HG03457 (cell line): Measurements from ENCODE around the gene SHISAL2A.
"Not testable (repeated sequence)": the region's sequence is repeated elsewhere in the genome, so short reads cannot be mapped to it uniquely, and the experiment has no call there.

Source experiments
- ATAC-seq: cut with Tn5 transposase; IDR thresholded peaks from one replicate; pipeline ENCODE4 v1.9.1; 2021; ENCODE audit warnings: moderate number of reproducible peaks; ENCODE audit not compliant: unreplicated experiment

Gene SHISAL2A

DNA sequence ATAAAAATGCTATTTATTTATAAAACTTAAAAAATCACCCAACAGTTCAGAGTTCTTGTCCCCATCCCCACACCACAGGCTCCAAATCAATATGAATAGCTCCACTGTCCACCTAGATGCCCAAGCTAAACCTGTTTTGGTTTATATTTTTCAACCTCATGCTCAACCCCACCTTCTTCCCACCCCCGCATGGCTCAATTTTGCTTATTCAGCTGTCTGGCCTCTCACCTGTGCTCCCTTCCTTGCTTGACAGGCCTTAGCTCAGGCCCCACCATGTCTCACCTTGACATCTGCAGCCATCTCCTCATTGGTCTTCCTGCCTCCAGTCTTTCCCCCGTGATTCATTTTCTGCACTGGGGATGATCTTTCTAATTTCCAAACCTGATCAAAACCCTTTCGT lies 47.4 kb downstream of the SHISAL2A start:
- no peak for ATAC-seq

DNA sequence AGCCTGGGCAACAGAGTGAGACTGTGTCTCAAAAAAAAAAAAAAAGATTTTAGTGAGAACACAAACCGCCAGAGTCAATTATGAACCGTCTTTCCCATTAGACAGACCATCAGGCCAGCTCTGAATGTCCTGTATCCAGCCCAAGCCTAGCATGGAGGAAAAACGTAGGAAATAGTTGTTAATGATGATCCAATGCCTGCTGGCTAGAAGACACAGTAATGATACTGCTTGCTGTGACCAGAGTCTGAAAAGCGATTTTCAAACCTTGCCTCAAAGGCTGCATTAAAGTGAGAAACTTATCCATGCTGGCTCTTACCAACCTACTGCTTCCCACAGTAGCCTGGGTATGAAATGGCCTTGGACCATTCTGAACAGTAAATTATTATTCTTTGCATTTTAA lies 48.2 kb downstream of the SHISAL2A start:
- no peak for ATAC-seq

DNA sequence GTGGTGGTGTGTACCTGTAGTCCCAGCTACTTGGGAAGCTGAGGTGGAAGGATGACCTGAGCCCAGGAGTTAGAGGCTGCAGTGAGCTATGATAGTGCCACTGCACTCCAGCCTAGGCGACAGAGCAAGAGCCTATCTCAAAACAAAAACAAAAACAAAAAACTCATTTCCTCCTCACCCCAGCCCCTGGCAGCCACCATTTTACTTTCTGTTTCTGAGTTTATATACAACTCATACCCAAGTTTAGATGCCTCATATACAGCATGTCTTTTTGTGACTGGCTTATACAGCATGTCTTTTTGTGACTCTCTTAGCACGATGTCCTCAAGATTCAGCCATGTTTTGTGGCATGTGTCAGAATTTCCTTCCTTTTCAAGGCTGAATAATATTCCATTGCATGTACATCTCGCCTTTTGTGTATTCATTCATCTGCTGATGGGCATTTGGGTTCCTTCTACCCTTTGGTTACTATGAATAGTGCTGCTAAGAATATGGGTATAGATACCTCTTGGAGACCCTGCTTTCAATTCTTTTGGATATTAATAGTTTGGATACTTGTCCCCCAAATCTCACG lies 50.5 kb downstream of the SHISAL2A start:
- ATAC-seq: no peak

DNA sequence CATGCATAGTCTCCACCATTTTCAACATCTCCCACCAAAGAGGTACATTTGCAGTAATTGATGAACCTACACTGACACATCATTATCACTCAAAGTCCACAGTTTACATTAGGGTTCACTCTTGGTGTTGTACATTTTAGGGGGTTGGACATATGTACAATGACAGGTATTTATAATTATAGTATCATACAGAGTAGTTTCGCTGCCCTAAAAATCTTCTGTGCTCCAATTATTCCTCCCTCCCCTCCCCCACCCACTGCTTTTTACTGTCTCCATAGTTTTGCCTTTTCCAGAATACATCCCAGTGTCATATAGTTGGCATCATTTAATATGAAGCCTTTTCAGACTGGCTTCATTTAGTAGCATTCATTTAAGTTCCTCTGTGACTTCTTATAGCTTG lies 51.6 kb downstream of the SHISAL2A start:
- no peak for ATAC-seq

DNA sequence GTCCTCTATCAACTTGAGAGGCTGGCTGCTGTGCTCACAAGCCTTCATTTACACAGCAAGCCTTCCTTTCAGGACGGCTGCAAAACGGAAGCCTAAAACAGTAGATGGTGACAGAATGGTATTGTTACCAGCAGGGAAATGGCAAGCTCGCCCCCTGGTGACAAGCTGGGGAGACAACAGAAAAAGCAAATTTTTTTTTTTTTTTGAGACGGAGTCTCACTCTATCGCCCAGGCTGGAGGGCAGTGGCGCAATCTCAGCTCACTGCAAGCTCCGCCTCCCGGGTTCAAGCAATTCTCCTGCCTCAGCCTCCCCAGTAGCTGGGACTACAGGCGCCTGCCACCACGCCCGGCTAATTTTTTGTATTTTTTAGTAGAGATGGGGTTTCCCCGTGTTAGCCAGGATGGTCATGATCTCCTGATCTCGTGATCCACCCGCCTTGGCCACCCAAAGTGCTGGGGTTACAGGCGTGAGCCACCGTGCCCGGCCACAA lies 53.3 kb downstream of the SHISAL2A start:
- not testable (repeated sequence) for ATAC-seq

DNA sequence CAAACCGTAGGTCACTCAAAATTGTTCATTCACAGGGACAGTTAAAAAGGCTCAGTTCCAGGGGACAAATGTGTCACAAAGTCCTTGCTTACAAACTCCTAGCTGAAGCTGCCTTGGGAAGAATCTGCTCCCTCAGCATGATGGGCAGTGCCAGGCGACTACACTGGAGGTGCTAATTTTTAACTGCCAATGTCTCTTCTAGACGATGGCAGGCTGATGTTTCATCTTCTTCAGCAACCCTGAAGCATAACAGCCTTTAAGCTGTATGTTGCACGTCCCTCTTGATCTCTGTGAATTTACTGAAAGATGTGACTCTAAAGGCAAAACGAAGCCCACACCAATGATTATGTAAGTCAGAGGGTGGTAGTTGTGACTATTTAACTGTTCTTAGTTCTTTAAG lies 53.9 kb downstream of the SHISAL2A start:
- no peak for ATAC-seq

DNA sequence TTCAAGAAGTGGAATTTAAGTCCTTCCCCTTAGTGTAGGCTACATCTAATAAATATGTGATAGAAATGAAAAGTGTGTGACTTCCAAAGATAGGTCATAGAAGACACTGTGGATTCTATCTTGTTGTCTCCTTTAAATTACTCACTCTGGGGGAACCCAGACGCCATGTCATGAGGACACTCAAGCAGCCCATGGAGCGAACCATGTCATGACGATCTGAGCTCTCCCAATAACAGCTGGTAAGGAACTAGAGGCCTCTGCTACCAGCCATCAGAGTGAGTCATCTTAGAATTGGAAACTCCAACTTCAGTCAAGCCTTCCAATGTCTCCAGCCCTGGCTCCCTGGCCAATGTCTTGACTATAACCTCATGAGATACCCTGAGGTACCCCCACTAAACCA lies 58.9 kb downstream of the SHISAL2A start:
- ATAC-seq: no peak

DNA sequence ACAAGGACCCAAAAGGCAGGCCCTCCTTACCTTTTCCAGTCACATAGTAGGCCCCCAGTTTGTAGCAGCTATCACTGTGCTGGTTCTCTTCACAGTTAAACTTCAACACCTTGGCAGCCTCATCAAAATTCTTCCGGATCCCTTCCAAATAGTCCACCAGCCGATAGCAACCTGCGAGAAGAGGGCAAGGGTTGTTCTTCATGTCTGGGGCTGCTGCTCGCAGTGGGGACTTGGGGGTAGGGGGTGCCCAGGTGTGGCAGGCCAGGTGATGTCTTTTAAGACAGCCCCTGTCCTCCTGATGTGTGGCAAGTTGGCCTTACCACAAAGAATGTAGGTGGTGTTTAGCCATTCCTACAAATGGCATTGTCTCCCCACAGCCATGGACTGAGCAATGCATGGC lies 59.7 kb downstream of the SHISAL2A start:
- ATAC-seq: no peak

DNA sequence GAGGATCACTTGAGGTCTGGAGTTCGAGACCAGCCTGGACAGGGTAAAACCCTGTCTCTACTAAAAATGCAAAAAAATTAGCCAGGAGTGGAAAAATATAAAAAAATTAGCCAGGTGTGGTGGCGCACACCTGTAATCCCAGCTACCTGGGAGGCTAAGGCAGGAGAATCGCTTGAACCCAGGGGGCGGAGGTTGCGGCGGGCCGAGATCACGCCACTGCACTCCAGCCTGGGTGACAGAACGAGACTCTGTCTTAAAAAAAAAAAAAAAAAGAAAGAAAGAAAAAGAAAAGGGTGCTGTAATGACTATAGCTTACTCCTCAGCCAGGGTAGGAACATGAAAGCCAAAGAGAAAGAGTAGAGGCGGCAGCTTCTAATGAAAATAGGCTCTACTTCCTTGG lies 60.4 kb downstream of the SHISAL2A start:
- not testable (repeated sequence) for ATAC-seq

DNA sequence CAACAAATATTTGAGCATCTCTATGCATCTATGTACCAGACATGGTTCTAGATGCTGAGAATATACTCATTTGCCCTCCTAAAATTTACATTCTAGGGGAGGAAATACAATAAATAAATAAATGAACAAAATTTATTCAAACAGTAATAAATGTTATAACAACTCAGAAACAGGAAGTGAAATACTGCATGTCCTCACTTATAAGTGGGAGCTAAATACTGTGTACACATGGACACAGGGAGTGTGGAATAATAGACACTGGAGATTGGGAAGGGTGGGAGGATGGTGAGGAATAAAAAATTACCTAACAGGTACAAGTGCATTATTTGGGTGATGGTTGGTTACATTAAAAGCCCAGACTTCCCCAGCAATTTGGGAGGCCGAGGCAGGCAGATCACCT lies 60.9 kb downstream of the SHISAL2A start:
- ATAC-seq: no peak

DNA sequence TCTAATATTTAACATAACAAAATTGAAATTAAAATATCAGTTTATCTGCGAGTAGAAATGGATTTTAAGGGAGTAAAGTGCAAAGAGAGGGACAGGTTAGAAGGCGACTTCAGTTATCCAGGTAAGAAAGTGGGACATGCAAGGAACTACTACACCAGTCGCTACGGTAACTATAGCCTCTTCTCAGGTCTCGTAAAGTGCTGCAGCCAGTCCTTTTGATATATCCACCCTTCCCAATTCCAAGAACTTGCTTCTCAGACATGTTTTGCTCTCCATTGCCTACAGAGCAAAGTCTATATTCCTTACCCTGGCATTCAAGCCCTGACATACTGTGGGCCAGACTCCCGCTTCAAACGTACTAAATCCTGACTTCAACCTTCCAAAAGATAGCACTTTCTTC lies 62.7 kb downstream of the SHISAL2A start:
- no peak for ATAC-seq

DNA sequence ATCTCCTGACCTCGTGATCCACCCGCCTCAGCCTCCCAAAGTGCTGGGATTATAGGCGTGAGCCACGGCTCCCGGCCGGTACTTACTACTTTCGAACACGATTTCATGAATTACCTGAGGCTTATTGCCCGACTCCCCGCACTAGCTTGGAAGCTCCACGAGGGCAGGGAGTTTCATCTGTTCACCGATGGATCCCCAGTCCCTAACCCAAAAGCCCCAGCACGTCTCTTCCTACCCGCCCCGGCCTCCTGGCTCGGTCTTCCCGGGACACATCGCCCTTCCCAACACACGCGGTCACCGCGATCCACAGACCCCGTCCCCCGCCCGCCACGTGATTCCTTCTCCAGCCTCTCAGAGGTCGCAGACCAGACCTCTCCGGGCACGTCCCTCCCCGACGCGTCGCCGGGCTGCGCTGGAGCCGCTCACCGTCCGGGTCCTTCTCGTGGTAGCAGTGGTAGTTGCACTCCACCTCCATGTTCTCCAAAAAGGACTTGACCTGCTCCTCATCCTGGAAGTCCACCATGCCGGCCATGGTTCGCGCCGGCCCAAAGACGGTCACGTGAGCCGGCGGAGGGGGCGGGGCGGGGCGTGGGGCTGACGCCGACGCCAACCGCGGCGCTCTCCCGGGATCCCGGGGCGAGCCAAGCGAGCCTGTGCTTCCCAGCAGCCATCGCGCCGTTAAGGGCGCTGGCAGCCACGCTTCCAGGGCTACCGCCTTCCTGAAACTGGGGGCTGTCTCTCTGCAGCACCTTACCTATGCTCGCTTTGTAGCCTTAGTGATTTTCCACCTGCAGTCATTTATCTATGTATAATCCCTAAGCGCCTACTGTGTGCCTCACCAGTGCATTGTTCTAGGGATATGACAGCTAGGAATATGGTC lies 65.1 kb downstream of the SHISAL2A start, which contains the start of gene COA7:
COA7 (minus strand) TSS at position 553 of the 880 bp plus-strand sequence; CDS start at position 532, 21 bp downstream.
- peak; percentile 31 for ATAC-seq

DNA sequence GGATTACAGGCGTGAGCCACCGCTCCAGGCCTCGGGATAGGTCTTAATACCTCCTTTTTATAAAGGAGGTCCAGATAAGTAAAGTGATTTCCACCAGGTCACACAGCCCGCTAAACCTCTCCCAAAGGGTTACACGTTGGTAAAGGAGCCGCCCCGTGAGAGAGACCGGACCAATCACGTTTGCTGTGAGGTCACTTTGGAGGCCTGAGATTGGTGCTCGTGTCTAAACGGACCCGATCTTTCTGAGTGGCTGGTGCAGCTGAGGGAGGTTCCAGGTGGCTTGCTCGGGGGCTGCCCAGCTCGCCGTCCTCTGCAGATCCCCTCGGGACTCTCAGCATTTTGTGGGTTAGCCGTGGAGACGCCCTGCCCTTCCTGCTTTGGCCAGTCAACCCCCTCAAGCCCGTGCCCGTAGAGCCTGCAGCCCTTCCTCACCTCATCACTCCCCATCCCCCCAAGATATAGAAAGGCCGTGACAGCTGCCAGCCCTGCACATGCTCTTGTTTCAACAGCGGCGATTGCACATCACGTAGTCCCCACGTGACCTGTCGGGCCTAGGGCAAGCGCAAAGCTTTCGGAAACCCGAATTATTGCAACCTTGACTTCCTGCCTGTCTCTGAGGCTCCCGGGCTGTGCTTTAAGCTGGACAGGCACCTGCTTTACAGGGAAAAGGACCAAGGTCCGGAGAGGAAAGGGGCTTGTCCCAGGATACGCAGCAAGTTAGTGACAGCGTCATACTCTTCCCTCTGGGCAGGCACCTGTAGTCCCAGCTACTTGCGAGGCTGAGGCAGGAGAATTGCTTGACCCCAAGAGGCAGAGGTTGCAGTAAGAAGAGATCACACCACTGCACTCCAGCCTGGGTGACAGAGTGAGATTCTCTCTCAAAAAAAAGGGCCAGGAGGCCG lies 70.2 kb downstream of the SHISAL2A start:
- ATAC-seq: peak; percentile 83

DNA sequence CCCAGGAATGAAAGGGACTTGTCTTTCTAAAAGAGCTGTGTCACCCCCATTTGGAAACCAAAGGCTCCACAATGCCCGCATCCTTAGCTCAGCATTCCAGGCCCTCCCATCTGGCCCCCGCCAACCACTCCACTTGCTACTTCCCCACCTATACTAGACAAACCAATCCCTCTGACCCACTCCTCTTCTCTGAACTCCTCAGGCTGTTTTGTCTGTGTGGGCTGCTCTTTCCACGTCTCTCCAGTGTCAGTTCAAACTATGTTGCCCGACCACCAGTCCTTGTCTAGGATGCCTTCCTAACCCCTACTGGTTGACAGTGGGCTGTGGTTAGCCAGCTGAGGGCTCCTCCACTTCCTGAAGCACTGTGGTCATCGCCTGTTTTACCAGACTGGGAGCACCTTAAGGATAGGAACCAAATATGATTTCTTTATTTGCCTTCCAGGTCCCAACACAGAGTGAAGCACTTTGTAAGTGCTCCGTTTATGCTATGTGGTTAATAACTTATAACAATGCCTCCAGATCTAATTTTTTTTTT lies 73.2 kb downstream of the SHISAL2A start:
- no peak for ATAC-seq
